ENCODE measurements around the gene SBF2. TPM values are rescaled to one million over a fixed set of nuclear protein-coding genes. Genes with fewer than 3 reads are reported as not detected.

SBF2 gene
- total RNA-seq, 4 donors from 2014 or later = 52.8 to 87.9 (median 62.4) TPM

DNA sequence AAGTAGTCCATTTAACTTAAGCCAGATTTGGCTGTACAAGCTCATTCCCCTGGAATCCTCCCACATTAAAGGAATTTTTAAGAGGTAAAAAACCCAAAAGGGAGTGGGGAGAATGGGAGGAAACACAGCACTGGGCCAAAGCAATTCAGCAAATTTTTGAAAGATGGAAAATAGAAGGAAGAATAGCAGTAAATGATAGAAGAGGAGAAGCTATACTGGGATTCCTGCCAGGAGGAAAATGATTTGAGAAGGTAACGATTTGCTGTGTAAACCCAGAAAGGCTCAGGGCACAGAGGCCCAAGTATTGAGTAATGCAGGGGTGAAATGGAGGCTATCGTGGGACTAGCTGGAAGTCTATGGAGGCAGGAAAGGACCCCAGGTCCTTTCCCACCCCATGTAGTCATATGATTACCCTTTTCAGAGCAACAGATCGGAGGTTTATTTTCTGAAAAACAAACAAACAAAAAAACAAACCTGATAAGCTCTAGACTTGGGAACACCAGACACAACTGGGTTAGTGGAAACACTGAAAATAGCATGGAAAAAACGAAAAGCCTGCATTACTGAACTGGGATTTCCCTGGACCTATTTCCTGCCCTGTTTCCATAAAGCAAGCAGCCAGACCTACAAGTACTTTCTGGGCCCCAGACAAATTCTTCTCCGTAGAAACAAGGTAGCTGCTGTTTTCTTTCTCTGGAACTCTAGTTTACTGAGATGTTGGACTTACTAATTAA is 490.2 kb downstream of the SBF2 start:
- no peak for TF ChIP-seq POLR2A (IDR thresholded peaks at IDR 0.05)
- TF ChIP-seq POLR2AphosphoS5 (IDR thresholded peaks at IDR 0.05) = no peak
- TF ChIP-seq, protein P1, sequence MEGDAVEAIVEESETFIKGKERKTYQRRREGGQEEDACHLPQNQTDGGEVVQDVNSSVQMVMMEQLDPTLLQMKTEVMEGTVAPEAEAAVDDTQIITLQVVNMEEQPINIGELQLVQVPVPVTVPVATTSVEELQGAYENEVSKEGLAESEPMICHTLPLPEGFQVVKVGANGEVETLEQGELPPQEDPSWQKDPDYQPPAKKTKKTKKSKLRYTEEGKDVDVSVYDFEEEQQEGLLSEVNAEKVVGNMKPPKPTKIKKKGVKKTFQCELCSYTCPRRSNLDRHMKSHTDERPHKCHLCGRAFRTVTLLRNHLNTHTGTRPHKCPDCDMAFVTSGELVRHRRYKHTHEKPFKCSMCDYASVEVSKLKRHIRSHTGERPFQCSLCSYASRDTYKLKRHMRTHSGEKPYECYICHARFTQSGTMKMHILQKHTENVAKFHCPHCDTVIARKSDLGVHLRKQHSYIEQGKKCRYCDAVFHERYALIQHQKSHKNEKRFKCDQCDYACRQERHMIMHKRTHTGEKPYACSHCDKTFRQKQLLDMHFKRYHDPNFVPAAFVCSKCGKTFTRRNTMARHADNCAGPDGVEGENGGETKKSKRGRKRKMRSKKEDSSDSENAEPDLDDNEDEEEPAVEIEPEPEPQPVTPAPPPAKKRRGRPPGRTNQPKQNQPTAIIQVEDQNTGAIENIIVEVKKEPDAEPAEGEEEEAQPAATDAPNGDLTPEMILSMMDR (IDR thresholded peaks at IDR 0.05) = no peak
- no peak for TF ChIP-seq EP300 (IDR thresholded peaks at IDR 0.05)
- H3K4me3 ChIP-seq = no peak overlapping the region
- H3K4me1 ChIP-seq = peaks cover 17 to 38% (median 24%) of the 10 kb centered on the region in 3 donors
- no peaks in the 10 kb centered on the region for H3K9me3 ChIP-seq
- peaks cover 0 to 44% of the 10 kb centered on the region in 2 donors for H3K36me3 ChIP-seq
- H3K27me3 ChIP-seq = no peaks in the 10 kb centered on the region
- 25 to 41% methylated on average over 5 of the region's 5 CpGs for WGBS, 2 donors (ENCODE audit: low coverage in 1 of 2)
- ATAC-seq = no peak
- H3K27ac ChIP-seq = peak overlapping the region; percentile 77 to 82 (median 79)

DNA sequence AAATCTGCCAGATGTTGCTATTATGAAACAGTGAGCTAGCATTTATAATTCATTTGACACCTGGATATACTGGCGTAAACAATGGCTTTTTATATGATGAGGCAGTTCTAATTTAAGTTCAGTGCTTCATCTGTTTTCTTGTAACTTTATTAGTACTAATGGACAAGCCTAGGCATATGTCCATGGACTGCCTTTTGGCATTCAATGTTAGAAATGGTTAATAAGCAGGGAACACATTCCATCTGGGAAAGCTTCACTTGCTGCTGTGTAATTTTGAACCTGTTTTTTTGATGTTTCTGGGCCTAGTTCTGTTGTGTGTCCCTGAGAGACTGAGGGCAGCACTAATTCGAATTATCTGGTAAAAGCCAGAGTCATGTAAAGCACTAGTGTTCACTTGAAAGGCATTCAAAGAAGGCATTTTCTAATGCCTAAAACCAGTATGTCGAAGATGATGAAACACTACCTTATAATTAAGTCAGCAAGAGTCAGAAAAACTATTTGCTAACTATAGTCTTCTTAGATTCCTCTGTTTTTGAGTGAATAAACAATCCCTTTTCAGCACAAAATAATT is 491.6 kb downstream of the SBF2 start:
- Histone ChIP-seq H3K27me3 (no peaks in the 10 kb centered on the region), H3K4me1 (peaks cover 17 to 38% (median 24%) of the 10 kb centered on the region in 3 donors), H3K36me3 (peaks cover 0 to 35% of the 10 kb centered on the region in 2 donors), H3K4me3 (no peak overlapping the region), H3K27ac (peak overlapping the region; percentile 77 to 82 (median 79)), H3K9me3 (no peaks in the 10 kb centered on the region)
- ATAC-seq = peak; percentile 91
- WGBS, 2 donors (ENCODE audit: low coverage in 1 of 2) = 29 to 30% methylated on average over 3 of the region's 3 CpGs
- TF ChIP-seq, protein P1 (IDR thresholded peaks at IDR 0.05) = peak in 1 of 4 experiments; percentile 7
- TF ChIP-seq POLR2AphosphoS5 (IDR thresholded peaks at IDR 0.05) (peak; percentile 95), POLR2A (IDR thresholded peaks at IDR 0.05) (no peak)

DNA sequence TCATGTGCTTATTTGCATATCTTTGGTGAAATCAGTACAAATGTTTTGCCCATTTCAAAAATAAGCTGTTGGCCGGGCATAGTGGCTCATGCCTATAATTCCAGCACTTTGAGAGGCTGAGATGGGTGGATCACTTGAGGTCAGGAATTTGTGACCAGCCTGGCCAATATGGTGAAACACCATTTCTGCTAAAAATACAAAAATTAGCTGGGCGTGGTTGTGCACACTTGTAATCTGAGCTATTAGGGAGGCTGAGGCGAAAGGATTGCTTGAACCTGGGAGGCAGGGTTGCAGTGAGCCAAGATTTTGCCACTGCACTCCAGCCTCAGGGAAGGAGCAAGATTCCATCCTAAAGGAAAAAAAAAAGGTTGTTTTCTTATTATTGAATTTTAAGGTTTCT is 494.1 kb downstream of the SBF2 start:
- TF ChIP-seq EP300 (IDR thresholded peaks at IDR 0.05) = no peak
- TF ChIP-seq POLR2AphosphoS5 (IDR thresholded peaks at IDR 0.05) = no peak
- TF ChIP-seq, protein P1 (IDR thresholded peaks at IDR 0.05) = no peak
- TF ChIP-seq POLR2A (IDR thresholded peaks at IDR 0.05) = no peak
- no peak for ATAC-seq

GRCh38 chr11:9797300-9797699 is 496.7 kb downstream of the SBF2 start:
- Histone ChIP-seq H3K27me3 (no peaks in the 10 kb centered on the region), H3K27ac (no peak overlapping the region), H3K36me3 (peaks cover 0 to 34% of the 10 kb centered on the region in 2 donors), H3K4me1 (peaks cover 4 to 10% (median 5%) of the 10 kb centered on the region in 3 donors), H3K4me3 (no peak overlapping the region), H3K9me3 (no peaks in the 10 kb centered on the region)
- 89 to 96% methylated on average over 3 to 4 of the region's 4 CpGs for WGBS, 2 donors (ENCODE audit: low coverage in 1 of 2)
- ATAC-seq = no peak
- TF ChIP-seq POLR2A (IDR thresholded peaks at IDR 0.05) (no peak), POLR2AphosphoS5 (IDR thresholded peaks at IDR 0.05) (no peak), EP300 (IDR thresholded peaks at IDR 0.05) (no peak)
- TF ChIP-seq, protein P1 (IDR thresholded peaks at IDR 0.05) = no peak

More for the DNA sequence above, 494.1 kb downstream of the SBF2 start:
- WGBS, 2 donors (ENCODE audit: low coverage in 1 of 2) = 96 to 100% methylated on average over 2 of the region's 3 CpGs
- Histone ChIP-seq H3K4me3 (no peak overlapping the region), H3K27ac (no peak overlapping the region), H3K9me3 (no peaks in the 10 kb centered on the region), H3K27me3 (no peaks in the 10 kb centered on the region), H3K4me1 (peaks cover 17 to 36% (median 24%) of the 10 kb centered on the region in 3 donors), H3K36me3 (peaks cover 0 to 18% of the 10 kb centered on the region in 2 donors)

Data from gastroesophageal sphincter (tissue), 4 donors.